Fibroblast of skin of left biceps (primary cell): ENCODE data around the gene SNX25.

Experiments used
- DNase-seq, 2 experiments: peaks; one replicate each; pipeline ENCODE4 v3.0.0-alpha.2; 2013; ENCODE audit warnings: low read depth in 2 of 2

SNX25 gene

DNA sequence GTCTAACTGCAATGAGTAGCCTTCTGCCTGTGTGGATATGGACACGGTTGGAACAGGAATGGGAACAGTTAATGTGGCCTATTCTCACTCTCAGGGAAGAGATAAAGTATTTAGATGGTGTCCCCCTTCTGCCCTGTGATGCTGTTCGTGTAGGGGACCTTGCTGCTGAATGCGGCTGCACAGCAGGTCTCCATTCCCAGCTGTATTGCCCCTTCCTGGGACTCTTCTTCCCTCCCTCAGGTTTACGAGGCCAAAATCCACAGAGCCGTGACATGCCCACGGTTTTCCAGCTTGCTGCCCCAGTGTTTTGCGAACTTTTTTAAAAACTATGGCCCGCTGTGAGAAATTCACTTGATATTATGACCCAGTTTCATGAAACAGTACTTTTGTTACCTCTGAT lies 50.3 kb downstream of the SNX25 start:
- no peak for DNase-seq

DNA sequence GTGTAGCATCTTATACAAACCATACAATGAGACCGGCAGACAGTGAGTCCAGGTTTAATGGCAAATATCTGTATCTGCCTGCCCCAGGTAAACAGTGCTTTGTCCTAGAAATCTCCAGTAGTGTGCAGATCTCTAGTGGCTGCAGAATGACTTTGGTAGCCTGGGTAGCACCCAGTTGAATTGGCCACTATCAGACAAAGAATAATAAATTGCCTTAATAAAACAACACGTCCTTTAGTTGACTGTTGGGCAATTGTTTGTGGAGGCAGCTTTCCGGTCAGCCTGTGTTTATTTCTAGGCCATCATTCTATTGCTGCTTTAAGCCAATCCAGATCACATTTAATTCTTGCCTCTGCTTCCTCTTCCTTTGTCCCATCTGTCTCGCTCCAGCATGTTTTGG lies 52.5 kb downstream of the SNX25 start:
- DNase-seq: no peak

DNA sequence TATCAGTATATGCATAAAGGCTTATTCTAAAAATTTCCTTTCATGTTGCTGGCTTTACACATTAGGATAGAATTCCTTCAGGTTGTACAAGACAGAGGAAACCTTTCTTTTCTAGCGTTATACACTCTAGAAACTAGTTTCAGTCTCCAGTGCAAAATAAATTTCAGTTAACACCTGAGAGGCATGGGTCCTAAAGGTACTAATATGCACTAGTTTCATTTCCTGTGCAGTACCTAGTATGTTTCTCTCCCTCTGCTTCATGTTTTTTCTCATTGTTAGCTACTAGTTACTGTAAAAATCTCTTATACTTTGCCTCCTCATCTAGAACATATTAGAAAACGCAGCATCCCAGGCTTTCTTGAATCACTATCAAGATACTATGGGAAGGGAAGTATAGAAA lies 54.0 kb downstream of the SNX25 start:
- no peak for DNase-seq

DNA sequence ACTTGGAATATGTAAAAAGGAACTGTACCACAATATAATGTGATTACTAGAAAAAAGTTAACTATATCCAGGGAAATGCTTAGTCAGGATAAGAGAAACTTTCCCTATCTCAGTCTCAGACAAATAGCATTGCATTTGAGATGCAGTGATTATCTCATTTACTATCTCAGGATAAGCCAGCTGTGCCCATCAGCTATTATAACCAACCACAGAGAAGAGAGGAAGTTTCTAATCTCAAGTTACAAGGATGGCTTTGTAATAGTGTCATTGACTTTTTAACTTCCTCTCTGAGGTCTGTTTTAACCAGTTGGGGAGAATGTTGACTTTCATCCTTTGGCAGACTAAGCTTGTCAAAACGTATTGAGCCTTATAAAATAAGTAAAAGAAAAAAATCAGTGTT lies 56.5 kb downstream of the SNX25 start:
- no peak for DNase-seq

- DNase-seq: no peak
Measured at GRCh38 chr4:185269286-185269685, 59.9 kb downstream of the SNX25 start.

- DNase-seq: no peak
Measured at GRCh38 chr4:185270037-185270436, 60.6 kb downstream of the SNX25 start.

DNA sequence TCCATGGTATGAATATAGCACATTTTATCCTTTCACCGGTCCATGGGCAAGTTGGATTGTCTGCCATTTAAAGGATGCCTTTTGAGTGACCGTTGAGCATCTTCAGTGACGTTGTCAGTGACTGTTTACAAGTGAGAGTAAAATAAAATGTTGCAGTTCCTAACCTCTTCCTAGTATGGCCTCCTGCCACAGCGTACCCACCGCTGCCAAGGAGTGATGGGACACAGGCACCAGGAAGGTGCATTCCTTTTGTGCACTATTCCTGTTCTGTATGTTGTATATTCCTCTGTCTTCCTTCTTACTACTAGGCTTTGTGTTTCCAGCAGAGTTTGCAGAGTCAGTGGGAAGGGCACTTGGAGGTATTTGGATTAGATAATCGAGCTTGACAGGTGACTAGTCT lies 61.5 kb downstream of the SNX25 start:
- no peak for DNase-seq

GRCh38 chr4:185272245-185272644 lies 62.8 kb downstream of the SNX25 start:
- DNase-seq: no peak

- no peak for DNase-seq
Measured at GRCh38 chr4:185275501-185275900, 66.1 kb downstream of the SNX25 start.

DNA sequence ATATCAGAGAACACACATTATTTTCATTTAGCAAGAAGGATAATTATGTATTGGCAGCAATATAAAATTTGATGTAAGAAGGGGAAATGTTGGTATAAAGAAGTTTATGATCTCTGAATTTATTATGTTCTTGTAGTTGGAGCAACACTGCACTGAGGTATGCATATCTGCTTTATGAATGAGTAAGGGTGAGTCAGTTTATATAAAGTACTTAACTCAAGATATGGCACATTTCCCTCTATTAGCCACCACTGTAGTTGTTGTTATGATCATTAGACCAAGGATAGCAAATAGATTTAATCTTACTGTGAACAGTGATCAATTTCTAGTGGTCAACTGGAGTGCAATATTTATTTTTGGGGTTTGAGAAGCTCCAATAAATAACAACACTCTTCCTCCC lies 66.6 kb downstream of the SNX25 start:
- no peak for DNase-seq

- no peak for DNase-seq
Measured at GRCh38 chr4:185278716-185279115, 69.3 kb downstream of the SNX25 start.

- no peak for DNase-seq
Measured at GRCh38 chr4:185280608-185281007, 71.2 kb downstream of the SNX25 start.

- DNase-seq: no peak
Measured at GRCh38 chr4:185282968-185283367, 73.6 kb downstream of the SNX25 start.

GRCh38 chr4:185283723-185284122 lies 74.3 kb downstream of the SNX25 start:
- DNase-seq: no peak

DNA sequence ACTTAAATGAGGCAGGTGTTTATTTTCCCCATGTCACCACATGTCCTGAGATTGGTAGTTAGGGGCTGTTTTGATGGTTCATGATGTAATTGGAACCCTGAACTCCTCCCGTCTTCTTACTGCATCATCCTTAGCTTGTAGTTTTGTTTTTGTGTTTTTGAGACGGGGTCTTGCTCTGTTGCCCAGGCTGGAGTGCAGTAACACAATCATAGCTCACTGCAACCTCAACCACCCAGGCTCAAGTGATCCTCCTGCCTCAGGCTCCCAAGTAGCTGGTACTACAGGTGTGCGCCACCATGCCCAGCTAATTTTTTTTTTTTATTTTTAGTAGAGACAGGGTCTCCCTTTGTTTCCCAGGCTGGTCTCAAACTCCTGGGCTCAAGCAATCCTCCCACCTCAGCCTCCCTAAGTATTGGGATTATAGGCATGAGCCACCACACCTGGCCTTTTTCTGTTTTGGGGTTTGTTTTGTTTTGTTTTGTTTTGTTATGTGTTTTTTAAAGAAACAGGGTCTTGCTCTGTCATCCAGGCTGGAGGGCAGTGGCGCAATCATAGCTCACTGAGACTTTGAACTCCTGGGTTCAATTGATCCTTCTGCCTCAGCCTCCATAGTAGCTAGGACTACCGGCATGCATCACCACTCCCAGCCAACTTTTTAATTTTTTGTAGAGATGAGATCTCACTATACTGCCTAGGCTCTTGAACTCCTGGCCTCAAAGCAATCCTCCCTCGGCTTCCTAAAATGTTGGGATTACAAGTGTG lies 76.4 kb downstream of the SNX25 start:
- DNase-seq: no peak

DNA sequence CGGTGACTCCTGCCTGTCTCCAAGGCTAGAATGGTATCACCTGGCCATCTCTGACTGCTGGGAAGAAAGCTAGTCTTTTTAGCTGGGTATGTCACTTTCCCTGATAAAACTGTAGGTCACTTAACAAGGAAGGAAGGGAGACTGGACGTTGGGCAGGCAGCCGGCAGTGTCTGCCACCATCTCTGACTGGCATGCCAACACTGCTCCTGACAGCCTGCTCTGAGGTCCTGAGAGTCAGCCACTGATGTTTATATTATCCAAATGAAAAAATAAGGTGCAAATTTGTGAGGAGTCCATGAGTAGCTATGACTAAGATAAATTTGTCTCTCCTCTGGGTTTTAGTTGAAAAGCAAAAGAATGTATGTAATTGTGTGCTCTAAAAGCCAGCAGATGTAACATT lies 77.2 kb downstream of the SNX25 start:
- no peak for DNase-seq

DNA sequence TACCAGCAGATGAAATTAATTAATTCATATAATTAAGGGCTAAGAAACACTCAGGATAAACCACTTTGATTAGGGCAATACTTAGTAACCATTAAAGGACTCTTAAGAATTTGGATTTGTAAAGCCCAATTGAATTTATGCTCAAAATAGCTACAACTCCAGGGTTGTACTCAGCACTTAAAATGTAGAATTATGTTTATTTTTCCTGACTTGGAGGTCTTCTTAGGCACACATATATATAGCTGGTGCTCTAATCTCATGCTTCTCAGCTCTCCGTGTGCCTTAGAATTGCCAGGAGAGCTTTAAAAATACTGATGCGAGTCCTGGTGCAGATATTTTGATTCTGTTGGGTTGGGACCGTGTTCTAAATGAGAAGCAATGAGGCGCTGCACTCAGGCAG lies 77.6 kb downstream of the SNX25 start:
- DNase-seq: no peak

- no peak for DNase-seq
Measured at GRCh38 chr4:185290018-185290607, 80.7 kb downstream of the SNX25 start.

- no peak for DNase-seq
Measured at GRCh38 chr4:185290656-185291055, 81.3 kb downstream of the SNX25 start.

DNA sequence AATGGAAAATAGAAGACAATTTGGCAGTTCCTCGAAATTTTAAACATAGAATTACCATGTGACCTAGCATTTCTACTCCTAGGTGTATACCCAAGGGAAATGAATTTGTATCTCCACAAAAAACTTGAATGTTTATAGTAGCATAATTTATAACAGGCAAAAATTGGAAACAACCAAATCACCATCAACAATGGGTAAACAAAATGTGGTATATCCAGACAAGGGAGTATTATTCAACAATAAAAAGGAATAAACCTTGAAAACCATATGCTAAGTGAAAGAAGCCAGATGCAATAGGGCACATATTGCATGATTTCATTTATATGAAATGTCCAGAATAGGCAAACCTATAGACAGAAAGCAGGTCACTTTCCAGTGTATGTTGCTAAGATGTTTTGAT lies 83.8 kb downstream of the SNX25 start:
- DNase-seq: no peak

GRCh38 chr4:185296665-185297460 lies 87.5 kb downstream of the SNX25 start:
- DNase-seq: no peak

GRCh38 chr4:185298728-185299430 lies 89.5 kb downstream of the SNX25 start:
- DNase-seq: no peak
